IPS-18c (cell line): ENCODE measurements around the gene RMND5A.
"Not testable (repeated sequence)": the region's sequence is repeated elsewhere in the genome, so short reads cannot be mapped to it uniquely, and the experiment has no call there.

Experiments
- H3K4me3 ChIP-seq: 2 replicates; pipeline ENCODE4 v1.7.0; 2013; ENCODE audit warnings: low read depth, mild to moderate bottlenecking, low read length, moderate library complexity; ENCODE audit not compliant: insufficient read depth
- H3K9me3 ChIP-seq: one replicate; pipeline ENCODE4 v1.6.1; 2013; ENCODE audit warnings: mild to moderate bottlenecking, low read length, moderate library complexity; ENCODE audit not compliant: control insufficient read depth, insufficient read depth

The RMND5A gene

GRCh38 chr2:86704459-86704971 lies 15.6 kb upstream of the RMND5A start:
- Histone ChIP-seq H3K9me3 (peaks cover 2% of the 10 kb centered on the region), H3K4me3 (no peak overlapping the region)

- peaks cover 2% of the 10 kb centered on the region for H3K9me3 ChIP-seq
- no peak overlapping the region for H3K4me3 ChIP-seq
Observed at GRCh38 chr2:86706220-86706619, 13.9 kb upstream of the RMND5A start.

GRCh38 chr2:86706935-86707334 lies 13.2 kb upstream of the RMND5A start:
- Histone ChIP-seq H3K4me3 (no peak overlapping the region), H3K9me3 (peaks cover 2% of the 10 kb centered on the region)

- not testable (repeated sequence) for H3K9me3 ChIP-seq, H3K4me3 ChIP-seq
Observed at GRCh38 chr2:86708126-86708525, 12.0 kb upstream of the RMND5A start.

GRCh38 chr2:86714579-86715173 lies 5.4 kb upstream of the RMND5A start:
- not testable (repeated sequence) for H3K9me3 ChIP-seq

GRCh38 chr2:86719263-86719636 lies 841 bp upstream of the RMND5A start:
- H3K4me3 ChIP-seq = peak overlapping the region; percentile 28; the same call in 1 of the 2 replicates
- H3K9me3 ChIP-seq = not testable (repeated sequence)

More at GRCh38 chr2:86714579-86715173, 5.4 kb upstream of the RMND5A start:
- not testable (repeated sequence) for H3K4me3 ChIP-seq

- peak overlapping the region; percentile 63 for H3K4me3 ChIP-seq
- H3K9me3 ChIP-seq = not testable (repeated sequence)
Observed at GRCh38 chr2:86720540-86721320, 639 bp downstream of the RMND5A start.

- H3K4me3 ChIP-seq, H3K9me3 ChIP-seq: not testable (repeated sequence)
Observed at GRCh38 chr2:86725706-86726105, 5.6 kb downstream of the RMND5A start.

- not testable (repeated sequence) for H3K4me3 ChIP-seq
Observed at GRCh38 chr2:86732040-86732525, 12.0 kb downstream of the RMND5A start.

GRCh38 chr2:86732837-86733236 lies 12.7 kb downstream of the RMND5A start:
- H3K4me3 ChIP-seq, H3K9me3 ChIP-seq: not testable (repeated sequence)

More at GRCh38 chr2:86732040-86732525, 12.0 kb downstream of the RMND5A start:
- H3K9me3 ChIP-seq = not testable (repeated sequence)

GRCh38 chr2:86733528-86733927 lies 13.4 kb downstream of the RMND5A start:
- not testable (repeated sequence) for H3K4me3 ChIP-seq, H3K9me3 ChIP-seq

- H3K4me3 ChIP-seq, H3K9me3 ChIP-seq: not testable (repeated sequence)
Observed at GRCh38 chr2:86734896-86735295, 14.8 kb downstream of the RMND5A start.

- not testable (repeated sequence) for H3K9me3 ChIP-seq
Observed at GRCh38 chr2:86739485-86739884, 19.4 kb downstream of the RMND5A start.

GRCh38 chr2:86739889-86740288 lies 19.8 kb downstream of the RMND5A start:
- not testable (repeated sequence) for H3K4me3 ChIP-seq, H3K9me3 ChIP-seq

More at GRCh38 chr2:86739485-86739884, 19.4 kb downstream of the RMND5A start:
- H3K4me3 ChIP-seq = not testable (repeated sequence)

GRCh38 chr2:86741889-86742498 lies 21.9 kb downstream of the RMND5A start:
- not testable (repeated sequence) for H3K4me3 ChIP-seq, H3K9me3 ChIP-seq

- Histone ChIP-seq H3K9me3 (no peaks in the 10 kb centered on the region), H3K4me3 (no peak overlapping the region)
Observed at GRCh38 chr2:86744152-86744551, 24.1 kb downstream of the RMND5A start.

GRCh38 chr2:86746939-86747338 lies 26.8 kb downstream of the RMND5A start:
- H3K4me3 ChIP-seq = no peak overlapping the region
- H3K9me3 ChIP-seq = no peaks in the 10 kb centered on the region
